NCI-H2196 treated with DMSO at 0.1 percent for 48 hours (cell line): ENCODE results near the gene ARSA.
A peak's percentile ranks its signal among the peaks of the same experiment; 100 is the strongest.
"Not testable (repeated sequence)": the region's sequence is repeated elsewhere in the genome, so short reads cannot be mapped to it uniquely, and the experiment has no call there.

Experiments
- DNase-seq: peaks from one replicate; lab custom pipeline; 2025; ENCODE audit not compliant: unreplicated experiment; lab: John Stamatoyannopoulos, UW

ARSA gene

DNA sequence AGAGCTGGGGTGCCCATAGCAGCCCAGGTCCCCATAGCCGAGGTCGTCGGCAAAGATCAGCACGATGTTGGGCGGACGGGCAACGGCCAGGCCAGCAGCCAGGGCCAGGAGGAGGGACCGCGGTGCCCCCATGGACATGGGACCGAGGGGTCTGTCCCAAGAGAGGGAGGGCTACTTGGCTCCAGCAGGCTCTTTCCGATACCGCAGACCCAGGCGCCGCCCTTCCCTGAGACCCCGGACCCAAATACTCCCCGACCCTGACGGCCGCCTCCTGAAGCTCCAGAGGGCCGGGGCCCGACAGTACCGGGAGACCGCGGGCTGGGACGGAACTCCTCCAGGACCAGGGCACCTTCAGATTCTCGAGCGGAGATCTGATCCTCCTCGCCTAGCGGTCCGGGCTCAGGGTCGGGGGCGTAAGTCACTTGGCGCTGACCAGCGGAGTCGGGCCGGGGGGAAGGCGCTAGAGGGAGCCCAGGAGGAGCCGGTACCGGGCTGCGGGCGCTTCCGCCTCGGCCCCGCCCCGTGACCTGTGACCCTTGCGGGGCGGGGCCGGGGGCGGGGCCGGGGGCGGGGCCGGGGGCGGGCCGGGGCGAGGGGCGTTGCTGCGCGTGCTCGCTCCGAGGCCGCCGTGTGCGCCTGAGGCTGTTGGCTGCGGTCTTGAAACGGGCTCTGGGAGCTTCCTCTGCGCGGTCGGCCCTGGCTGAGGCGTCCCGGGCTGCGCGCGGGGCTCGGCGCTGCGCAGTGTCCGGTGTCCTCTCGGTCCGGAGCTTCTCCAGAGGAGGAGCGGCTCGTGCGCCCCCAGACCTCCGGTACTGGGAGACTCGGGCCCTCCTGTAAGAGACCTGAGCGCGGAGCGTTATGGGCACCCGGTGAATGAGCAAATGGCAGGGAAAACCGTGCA lies at the start of gene ARSA:
TSS of gene ARSA (minus strand) at position 511 of the 901 bp plus-strand sequence. CDS start at position 138, 373 bp downstream.
- peak; percentile 37 for DNase-seq

DNA sequence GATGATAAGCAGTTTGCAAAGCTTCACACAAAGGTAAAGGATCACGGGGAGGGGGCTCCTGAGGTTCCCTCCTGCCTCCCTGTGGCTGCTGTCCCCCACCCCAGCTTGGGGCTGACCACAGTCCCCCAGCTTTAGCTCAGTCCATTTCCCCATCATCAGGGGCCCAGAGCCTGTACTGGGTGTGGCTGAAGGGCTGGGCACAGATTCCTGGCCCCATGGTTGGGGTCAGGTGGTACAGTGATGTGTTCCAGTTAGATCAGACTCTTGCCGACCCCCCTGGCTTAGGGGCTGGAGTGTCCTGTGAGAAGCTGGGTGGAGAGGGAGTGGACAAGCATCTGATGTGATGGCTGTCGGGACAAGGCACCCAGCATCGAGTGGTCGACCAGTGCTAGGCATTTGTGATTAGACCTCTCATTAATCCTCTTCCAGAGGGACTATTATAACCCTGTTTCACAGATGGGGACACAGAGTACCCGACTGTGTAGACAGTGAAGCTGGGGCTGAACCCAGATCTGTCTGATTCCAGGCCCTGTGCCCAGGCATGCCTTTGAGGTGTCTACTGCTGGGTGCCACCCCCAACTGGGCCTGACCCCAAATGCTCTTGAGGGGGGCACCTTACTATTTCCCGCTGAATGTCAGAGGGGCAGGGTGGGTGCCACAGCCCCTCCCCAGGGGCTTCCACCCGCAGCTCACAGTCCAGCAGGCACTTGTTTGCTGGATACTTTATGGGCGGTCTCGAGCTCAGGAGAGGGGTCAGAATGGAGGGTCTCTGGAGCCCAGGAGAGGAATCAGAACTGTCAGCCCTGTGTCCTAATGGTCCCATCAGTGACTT lies 48.9 kb upstream of the ARSA start:
- no peak for DNase-seq

DNA sequence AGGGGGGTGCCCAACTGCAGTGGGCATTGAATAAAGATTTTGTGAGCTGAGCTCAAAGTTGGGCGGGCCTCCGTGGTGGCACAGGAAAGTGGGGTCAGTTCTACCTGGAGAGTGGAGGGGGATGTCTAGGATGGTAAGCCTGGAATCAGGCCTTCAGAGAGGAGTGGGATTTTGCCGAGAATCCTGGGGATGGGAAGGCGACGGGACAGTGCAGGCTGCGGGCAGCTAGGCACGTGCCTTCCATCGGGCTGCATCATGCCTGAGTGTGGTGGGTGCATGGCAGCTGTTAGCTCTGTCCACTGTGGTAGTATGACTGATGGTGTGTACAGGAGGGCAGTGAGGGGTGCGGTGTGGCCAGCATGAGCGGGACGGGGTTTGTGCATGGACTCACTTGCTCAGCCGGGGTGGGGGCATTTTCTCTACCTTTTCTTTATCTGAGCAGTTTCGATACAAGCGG lies 48.3 kb upstream of the ARSA start:
- DNase-seq: no peak

DNA sequence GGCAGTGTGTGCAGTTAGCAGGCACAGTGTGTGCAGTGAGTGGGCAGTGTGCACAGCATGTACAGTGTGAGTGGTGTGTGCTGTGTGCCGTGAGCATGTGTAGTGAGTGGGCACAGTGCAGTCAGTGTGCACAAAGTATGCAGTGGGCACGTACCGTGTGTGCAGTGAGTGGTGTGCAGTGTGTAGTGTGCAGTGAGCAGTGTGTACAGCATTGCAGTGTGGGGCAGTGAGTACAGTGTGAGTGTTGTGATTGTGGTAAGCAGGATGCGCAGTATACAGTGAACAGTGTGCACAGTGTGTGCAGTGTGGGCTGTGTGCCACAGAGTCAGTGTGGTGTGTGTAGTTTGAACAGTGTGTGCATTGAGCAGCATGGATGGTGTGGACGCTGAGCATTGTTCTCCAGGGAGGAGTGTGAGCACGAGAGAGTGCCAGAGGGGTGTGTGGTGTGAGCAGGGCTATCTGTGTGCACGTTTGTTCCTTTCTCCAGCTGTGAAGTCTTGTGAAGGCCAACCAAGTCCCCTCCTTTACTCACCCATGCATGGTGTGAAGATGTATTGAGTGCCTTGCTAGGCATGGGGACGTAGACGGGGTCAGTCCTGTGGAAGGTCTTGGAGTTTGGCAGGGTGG lies 47.7 kb upstream of the ARSA start:
- DNase-seq: no peak

DNA sequence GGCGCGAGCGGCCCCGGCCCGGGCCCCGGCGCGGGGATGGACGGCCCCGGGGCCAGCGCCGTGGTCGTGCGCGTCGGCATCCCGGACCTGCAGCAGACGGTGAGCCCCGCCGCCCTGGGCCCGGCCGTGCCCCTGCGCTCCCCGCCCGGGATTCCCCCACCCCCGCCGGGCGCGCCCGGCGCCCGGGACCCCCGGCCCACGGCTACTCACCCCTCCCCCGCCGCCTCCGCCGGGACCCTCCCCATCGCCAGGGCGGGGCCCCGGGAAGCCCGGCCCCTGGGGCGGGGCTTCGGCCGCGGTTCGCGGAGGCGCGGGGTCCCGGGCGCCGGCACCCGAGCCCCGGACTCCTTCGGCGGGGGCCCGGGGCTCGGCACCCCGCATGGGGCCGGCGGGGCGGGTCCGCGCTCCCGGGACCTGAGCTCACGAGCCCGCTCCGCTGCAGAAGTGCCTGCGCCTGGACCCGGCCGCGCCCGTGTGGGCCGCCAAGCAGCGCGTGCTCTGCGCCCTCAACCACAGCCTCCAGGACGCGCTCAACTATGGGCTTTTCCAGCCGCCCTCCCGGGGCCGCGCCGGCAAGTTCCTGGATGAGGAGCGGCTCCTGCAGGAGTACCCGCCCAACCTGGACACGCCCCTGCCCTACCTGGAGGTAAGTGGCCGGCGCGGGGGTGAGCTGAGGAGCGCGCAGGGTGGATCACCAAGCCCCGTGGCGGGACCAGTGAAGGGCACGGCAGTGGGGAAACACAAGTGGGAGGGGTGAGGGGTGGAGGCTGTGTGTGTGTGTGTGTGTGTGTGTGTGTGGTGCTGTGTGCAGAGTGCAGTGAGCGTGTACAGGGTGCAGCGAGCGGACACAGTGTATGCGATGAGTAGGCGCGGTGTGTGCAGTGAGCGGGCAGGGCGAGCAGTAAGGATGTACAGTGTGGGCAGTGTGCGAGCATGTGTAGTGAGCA lies 46.9 kb upstream of the ARSA start:
- peak; percentile 11 for DNase-seq

DNA sequence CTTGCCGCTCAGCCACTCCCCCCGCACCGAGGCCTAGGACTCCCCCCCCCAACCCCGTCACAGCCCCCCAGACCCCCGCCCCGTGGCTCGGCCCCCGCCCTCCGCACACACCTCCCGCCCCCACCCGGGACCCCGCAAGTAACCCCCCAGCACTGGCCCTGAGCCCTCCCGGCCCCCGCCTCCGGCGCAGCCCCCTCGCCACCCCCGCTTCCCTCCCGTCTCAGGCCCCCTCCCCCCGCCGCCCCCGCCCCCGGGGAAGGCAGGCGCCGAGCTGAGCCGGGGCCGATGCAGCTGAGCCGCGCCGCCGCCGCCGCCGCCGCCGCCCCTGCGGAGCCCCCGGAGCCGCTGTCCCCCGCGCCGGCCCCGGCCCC lies 46.2 kb upstream of the ARSA start:
- DNase-seq: no peak

DNA sequence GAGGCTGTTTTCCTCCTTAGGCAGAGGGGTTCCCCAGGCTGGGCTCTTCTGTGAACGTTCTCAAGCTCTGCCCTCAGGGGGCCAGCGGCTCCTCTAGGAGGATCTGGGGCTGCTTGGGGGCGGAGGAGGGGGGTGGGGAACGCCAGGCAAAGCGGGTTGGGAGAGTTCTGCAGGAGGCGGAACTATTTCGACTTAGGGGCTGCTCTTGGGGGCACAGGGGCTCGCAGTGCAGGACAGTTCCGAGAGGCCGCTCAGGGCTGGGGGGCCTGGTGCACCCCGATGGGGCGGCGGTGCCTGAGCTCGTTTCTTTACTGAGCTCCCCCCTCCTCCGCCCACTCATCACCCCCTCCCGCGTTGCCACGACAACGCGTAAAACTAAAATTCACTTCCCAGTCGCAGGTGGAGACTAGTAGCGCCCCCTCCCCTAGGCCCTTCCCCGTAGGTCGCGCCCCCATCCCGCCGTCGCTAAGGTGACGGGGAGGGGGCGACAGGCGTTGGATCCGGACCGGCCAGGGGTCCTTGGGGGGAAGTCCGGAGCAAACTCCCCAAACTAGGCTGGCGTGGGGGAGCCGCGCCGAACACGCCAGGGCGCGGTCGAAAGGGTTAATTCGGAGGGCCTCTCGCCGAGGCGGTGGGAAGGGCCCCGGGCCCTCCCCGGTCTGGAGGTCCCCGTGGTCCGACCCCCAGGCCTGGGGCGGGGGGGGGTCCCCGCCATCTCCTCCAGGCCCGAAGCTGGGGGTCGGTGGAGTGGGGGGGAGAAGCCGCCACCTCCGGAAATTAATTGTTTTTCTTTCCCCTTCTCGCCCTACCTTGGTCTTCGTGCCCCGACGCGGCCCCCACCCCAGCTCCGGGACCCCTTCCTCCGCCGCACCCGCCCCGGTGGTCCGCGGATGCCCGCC lies 45.5 kb upstream of the ARSA start:
- no peak for DNase-seq

DNA sequence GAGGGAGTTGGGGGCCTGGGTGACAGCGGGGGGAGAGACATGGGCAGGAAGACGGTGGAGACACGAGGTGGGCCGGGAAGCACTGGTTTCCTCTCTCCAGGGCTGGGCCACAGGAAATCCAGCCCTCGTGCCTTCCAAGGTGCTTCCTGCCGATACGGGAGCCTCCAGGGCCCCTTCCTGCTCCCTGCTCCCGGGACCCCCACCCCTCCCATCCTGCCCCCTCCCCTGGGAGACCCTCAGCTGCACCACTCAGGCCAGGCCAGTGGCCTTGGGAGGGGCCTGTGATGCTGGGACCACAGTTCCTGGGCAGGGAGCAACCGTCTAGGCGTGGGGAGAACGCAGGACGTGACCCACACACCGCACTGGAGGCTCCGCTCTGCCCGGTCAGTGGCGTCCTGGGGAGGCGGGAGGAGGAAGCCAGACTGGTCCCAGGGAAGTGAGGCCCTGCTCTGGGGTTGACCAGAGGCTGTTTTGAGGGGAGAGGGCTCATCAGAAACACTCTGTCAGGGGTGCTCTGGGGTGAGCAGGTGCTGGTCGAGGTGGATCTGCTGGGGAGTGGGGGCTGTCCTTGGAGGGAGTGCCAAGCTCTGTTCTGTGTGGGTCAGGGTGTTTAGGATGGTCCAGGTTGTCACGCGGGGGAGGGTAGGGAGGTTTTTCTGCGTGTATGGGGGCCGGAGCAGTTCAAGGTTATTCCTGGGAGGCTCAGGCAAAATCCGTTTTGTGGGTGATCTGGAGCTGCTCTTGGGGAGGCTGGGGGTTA lies 44.7 kb upstream of the ARSA start, which contains the start of gene SHANK3:
TSS of gene SHANK3 (plus strand) at position 353 of the 760 bp plus-strand sequence.
- DNase-seq: no peak

DNA sequence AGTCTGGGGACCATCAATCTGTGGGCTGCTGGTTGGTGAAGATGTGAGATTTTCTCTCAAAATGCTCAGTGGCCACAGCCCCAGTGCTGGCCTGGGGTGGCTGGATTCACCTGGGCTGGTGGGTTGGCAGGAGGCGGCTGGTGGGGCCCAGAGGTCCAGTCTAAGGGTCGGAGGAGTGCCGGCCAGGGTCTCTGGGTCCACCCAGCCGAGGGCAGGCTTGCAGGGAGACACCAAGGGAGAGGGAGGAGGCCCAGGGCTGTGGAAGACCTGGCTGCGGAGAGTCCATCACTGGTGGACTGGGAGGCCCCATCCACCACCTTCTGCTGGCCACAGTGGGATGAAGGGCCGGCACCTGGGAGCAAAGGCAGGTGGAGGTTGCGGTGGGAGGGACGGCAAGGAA lies 44.1 kb upstream of the ARSA start:
- DNase-seq: no peak

DNA sequence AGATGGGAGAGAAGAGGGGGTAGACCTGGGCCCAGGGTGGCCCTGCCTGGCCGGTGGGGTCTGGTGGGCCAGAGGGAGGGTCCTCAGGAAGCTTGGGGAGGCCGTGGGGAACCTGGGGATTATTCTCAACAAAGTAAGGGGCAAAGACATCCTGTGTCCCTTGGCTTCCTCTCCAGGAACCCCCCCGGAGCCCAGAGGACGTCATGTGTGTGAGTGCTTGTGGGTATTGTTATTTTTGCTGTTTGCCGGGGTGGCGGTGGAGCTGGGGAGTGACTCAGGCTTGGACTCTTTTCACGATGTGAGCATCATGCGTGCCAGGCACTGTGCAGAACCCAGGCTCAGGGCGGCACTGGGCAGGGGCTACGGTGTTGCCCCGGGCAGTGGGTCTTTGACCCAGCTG lies 43.7 kb upstream of the ARSA start:
- no peak for DNase-seq

DNA sequence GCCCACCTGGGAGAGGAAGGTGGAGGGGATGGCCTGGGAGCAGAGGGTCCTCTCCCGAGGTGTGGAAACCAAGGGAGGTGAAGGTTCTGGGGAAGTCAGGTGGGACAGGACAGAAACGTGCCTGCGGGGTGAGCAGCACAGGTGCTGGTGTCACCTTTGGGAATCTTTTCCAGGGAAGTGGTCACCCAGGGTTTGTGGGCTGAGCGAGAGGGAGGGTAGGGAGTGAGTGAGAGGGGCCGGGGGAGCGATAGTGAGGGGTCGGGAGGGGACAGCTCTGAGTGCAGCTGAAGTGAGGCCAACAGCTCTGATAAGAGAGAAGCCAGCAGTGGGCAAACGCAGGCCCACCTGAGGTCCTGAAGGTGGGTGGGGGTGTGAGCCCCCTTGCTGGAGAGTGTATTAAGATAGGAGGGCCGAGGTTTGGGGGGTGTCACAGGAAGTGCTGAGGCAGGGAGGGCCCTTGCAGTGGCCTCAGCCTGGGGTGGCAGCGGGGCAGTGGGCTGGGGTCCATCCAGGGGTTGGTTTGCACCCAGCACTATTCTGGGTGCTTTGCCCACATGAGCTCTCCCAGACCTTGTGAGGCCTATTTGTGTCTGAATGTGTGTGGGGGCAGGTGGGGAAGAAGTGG lies 43.1 kb upstream of the ARSA start:
- DNase-seq: no peak

DNA sequence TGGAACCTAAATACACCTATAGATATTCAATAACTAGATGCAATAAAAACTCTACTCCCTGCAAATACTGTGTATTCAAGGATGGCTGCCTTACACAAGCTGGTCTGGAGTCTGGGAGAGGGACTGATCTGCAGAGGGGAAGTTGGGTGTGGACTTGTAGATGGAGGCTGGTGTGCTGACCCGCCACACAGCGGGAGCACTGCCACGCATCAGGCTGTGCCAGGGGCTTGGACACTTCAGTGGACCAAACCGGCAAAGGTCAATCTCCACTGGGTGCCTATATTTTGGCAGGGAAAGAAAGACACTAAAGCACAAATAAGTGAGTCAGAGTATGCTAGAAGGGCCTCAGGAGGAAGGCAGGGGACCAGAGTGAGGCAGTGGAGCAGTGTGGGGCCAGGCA lies 42.6 kb upstream of the ARSA start:
- no peak for DNase-seq

DNA sequence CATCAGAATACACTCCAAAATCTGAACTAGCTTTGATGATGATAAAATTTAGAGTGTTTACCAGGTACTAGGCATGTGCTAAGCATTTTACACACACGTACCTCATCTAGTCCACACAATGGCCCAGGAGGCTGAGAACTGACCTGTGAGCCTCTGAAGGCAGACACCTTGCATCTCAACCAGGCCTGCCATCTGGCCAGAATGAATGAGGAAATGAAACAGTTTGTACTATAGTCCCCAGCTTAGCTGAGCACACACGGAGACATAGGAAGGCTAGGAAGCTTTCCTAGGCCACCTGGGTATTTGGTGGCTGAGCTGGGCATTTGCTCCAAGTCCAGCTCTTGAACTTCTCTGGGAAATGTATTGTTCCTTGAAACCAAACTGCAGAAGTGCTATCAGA lies 37.8 kb upstream of the ARSA start:
- no peak for DNase-seq

DNA sequence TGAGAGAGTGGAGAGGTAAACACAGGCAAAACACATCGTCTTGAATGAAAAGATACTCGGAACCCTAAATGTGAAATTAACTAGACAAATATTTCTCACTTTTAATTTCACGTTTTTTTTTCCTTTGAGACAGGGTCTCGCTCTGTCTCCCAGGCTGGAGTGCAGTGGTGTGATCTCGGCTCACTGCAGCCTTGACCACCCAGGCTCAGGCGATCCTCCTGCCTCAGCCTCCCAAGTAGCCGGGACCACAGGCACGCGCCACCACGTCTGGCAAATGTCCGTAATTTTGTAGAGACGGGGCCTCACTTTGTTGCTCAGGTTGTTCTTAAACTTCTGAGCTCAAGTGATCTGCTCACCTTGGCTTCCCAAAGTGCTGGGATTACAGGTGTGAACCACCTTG lies 37.3 kb upstream of the ARSA start:
- DNase-seq: no peak

DNA sequence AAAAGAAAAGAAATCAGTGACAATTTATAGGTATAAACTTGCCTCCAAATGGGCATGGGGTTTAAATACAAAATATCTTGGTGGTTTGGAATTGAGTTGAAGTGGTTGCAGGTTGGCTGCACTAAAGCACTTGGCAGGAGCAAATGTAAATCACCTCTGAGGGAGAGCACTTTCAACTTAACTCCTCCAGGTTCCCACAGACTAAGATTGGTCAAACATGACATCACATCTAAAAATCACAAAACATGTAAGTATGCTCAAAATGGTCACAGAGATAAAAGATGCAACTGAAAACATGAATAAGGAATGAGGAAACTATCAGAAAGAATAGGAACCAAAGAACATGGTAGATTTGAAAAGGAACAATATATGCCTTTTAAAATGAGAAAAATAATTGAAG lies 32.4 kb upstream of the ARSA start:
- no peak for DNase-seq

DNA sequence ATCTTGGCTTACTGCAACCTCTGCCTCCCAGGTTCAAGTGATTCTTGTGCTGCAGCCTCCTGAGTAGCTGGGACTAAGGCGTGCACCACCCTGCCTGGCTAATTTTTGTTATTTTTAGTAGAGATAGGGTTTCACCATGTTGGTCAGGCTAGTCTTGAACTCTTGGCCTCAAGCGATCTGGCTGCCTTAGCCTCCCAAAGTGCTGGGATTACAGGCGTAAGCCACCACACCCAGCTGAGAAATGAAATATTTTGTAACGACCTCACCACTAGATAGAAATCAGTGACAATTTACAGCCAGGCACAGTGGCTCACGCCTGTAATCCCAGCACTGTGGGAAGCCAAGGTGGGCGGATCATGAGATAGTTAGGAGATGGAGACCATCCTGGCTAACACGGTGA lies 31.8 kb upstream of the ARSA start:
- not testable (repeated sequence) for DNase-seq

DNA sequence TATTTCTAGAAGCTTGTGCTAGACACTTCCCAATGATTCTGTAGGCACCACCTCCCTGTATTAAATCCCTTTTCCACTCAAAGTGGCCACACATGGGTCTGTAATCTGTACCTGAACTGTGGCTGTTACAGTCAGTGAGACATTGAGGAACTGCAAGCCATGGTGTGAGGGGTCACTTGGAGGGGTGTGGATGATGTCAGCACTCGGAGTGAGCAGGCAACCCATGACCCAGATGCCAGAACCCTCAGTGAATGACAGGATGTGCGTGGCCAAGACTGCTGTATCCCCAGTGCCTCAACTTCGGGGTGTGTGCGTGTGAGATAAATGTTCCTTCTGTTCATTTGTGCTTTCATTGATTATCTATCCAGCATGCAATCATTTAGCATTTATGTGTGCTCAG lies 30.0 kb upstream of the ARSA start:
- DNase-seq: no peak
